Measurements from ENCODE around the gene PDF.

DNA sequence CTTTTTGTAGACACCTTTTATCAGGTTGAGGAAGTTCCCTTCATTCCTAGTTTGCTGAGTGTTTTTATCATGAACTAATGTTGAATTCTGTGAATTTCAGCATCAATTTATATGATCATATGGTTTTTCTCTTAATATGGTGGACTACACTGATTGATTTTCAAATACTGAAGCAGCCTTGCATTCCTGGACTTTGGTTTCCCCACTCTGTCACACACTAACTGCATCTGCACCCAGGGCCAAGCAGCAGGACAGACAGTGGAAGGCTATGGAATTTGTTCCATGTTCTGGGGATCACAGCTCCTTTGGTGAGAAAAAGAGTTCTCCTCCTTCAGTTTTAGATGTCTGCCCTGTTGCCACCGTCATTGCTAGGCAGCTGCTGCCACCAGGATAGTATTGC is 47.6 kb upstream of the PDF start:
- TF ChIP-seq, protein P1, sequence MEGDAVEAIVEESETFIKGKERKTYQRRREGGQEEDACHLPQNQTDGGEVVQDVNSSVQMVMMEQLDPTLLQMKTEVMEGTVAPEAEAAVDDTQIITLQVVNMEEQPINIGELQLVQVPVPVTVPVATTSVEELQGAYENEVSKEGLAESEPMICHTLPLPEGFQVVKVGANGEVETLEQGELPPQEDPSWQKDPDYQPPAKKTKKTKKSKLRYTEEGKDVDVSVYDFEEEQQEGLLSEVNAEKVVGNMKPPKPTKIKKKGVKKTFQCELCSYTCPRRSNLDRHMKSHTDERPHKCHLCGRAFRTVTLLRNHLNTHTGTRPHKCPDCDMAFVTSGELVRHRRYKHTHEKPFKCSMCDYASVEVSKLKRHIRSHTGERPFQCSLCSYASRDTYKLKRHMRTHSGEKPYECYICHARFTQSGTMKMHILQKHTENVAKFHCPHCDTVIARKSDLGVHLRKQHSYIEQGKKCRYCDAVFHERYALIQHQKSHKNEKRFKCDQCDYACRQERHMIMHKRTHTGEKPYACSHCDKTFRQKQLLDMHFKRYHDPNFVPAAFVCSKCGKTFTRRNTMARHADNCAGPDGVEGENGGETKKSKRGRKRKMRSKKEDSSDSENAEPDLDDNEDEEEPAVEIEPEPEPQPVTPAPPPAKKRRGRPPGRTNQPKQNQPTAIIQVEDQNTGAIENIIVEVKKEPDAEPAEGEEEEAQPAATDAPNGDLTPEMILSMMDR (conservative IDR thresholded peaks at IDR 0.05 in 1 of 2, IDR thresholded peaks at IDR 0.05 in 1 of 2; ENCODE audit: low read depth in 1 of 2, low read length in 2 of 2): no peak
- TF ChIP-seq EZH2 (IDR thresholded peaks at IDR 0.05; ENCODE audit: low read length, missing control alignments): no peak

Measured in fibroblast of lung (primary cell).